ENCODE data around the gene LIPE. TPM values are rescaled to one million over a fixed set of nuclear protein-coding genes. Genes with fewer than 3 reads are reported as not detected.

The LIPE gene
- total RNA-seq, 6 donors from 2014 or later, result 1.3 to 6.2 (median 4.2) TPM

DNA sequence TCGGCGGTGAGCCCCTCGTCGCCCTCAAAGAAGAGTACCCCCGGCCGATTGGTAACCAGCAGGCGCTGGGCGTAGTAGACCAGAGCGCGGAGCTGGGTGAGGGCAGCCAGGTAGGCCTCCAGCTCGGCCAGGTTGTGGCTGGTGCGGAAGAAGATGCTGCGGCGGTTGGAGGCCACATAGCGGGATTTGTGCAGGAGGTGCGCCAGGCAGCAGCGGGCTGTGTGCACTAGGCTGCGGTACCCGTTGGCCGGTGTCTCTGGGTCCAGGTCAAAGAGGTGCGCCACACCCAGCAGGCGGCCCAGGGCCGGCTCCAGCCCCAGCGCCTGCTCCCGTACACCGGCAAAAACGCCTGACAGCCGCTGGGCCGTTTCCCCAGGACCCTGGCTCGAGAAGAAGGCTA, 16.8 kb downstream of the LIPE start:
- WGBS, 2 donors, result 94% methylated on average over 23 to 25 of the region's 30 CpGs
- ATAC-seq (ENCODE audit: low FRiP score in 2 of 2) (no peak), DNase-seq (peak in 1 of 2 donors; percentile 74)
- TF ChIP-seq EP300 (IDR thresholded peaks at IDR 0.05) (no peak), POLR2AphosphoS5 (IDR thresholded peaks at IDR 0.05) (no peak), POLR2A (IDR thresholded peaks at IDR 0.05) (no peak)
- TF ChIP-seq, protein P1, sequence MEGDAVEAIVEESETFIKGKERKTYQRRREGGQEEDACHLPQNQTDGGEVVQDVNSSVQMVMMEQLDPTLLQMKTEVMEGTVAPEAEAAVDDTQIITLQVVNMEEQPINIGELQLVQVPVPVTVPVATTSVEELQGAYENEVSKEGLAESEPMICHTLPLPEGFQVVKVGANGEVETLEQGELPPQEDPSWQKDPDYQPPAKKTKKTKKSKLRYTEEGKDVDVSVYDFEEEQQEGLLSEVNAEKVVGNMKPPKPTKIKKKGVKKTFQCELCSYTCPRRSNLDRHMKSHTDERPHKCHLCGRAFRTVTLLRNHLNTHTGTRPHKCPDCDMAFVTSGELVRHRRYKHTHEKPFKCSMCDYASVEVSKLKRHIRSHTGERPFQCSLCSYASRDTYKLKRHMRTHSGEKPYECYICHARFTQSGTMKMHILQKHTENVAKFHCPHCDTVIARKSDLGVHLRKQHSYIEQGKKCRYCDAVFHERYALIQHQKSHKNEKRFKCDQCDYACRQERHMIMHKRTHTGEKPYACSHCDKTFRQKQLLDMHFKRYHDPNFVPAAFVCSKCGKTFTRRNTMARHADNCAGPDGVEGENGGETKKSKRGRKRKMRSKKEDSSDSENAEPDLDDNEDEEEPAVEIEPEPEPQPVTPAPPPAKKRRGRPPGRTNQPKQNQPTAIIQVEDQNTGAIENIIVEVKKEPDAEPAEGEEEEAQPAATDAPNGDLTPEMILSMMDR (IDR thresholded peaks at IDR 0.05), result no peak
- Histone ChIP-seq H3K4me1 (peaks cover 0 to 4% (median 2%) of the 10 kb centered on the region in 4 donors), H3K9me3 (no peaks in the 10 kb centered on the region), H3K36me3 (no peaks in the 10 kb centered on the region), H3K27me3 (no peaks in the 10 kb centered on the region), H3K27ac (no peak overlapping the region), H3K4me3 (no peak overlapping the region)

DNA sequence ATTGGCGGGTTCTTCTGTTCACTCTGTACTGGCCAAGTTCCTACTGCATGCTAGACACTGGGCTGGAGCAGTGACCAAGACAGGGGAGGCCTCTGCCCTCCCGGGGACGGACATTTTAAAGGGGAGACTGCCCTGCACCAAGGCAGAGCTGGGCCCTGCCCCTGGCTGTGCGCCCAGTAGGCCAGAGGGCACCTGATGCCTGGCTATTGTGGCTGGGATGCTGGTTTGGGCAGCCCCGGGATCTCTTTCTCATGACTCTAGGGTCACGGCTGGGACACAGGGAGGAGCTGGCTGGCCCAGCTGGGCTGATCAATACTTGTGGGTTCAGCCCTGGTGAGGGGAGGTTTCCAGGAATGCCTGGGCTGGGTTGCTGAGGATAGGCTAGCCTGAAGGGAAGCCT, 17.7 kb downstream of the LIPE start:
- H3K27me3 ChIP-seq, result no peaks in the 10 kb centered on the region
- ATAC-seq (ENCODE audit: low FRiP score in 2 of 2) (no peak), DNase-seq (peak in 1 of 2 donors; percentile 68)
- TF ChIP-seq EP300 (IDR thresholded peaks at IDR 0.05) (no peak), POLR2A (IDR thresholded peaks at IDR 0.05) (no peak), POLR2AphosphoS5 (IDR thresholded peaks at IDR 0.05) (no peak)
- TF ChIP-seq, protein P1 (IDR thresholded peaks at IDR 0.05), result no peak
- 72 to 78% methylated on average over 6 of the region's 6 CpGs for WGBS, 2 donors
- no peak overlapping the region for H3K4me3 ChIP-seq
- H3K4me1 ChIP-seq, result peaks cover 0 to 4% (median 2%) of the 10 kb centered on the region in 4 donors
- no peaks in the 10 kb centered on the region for H3K36me3 ChIP-seq
- no peaks in the 10 kb centered on the region for H3K9me3 ChIP-seq
- no peak overlapping the region for H3K27ac ChIP-seq

DNA sequence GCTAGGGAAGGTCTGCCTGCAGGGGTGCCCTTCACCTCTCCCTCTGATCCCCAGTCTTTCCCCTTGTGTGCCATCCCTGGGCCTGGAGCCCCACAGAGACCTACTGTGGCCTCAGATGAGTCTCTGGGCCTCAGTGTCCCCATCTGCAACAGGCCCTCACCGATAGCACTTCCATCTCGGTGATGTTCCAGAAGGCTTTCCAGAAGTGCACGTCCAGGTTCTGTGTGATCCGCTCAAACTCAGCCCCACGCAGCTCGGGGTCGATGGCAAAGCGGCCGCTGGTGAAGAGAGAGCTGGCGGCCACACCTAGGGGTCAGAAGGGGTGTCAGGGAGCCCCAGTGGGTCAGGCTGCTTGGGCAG, 19.4 kb downstream of the LIPE start:
- no peaks in the 10 kb centered on the region for H3K36me3 ChIP-seq
- TF ChIP-seq POLR2AphosphoS5 (IDR thresholded peaks at IDR 0.05) (no peak), EP300 (IDR thresholded peaks at IDR 0.05) (no peak), POLR2A (IDR thresholded peaks at IDR 0.05) (no peak)
- TF ChIP-seq, protein P1 (IDR thresholded peaks at IDR 0.05), result no peak
- no peaks in the 10 kb centered on the region for H3K27me3 ChIP-seq
- peaks cover 0 to 4% (median 2%) of the 10 kb centered on the region in 4 donors for H3K4me1 ChIP-seq
- no peak for DNase-seq
- 97 to 98% methylated on average over 10 of the region's 10 CpGs for WGBS, 2 donors
- ATAC-seq (ENCODE audit: low FRiP score in 2 of 2), result no peak
- no peak overlapping the region for H3K27ac ChIP-seq
- no peak overlapping the region for H3K4me3 ChIP-seq
- H3K9me3 ChIP-seq, result no peaks in the 10 kb centered on the region

DNA sequence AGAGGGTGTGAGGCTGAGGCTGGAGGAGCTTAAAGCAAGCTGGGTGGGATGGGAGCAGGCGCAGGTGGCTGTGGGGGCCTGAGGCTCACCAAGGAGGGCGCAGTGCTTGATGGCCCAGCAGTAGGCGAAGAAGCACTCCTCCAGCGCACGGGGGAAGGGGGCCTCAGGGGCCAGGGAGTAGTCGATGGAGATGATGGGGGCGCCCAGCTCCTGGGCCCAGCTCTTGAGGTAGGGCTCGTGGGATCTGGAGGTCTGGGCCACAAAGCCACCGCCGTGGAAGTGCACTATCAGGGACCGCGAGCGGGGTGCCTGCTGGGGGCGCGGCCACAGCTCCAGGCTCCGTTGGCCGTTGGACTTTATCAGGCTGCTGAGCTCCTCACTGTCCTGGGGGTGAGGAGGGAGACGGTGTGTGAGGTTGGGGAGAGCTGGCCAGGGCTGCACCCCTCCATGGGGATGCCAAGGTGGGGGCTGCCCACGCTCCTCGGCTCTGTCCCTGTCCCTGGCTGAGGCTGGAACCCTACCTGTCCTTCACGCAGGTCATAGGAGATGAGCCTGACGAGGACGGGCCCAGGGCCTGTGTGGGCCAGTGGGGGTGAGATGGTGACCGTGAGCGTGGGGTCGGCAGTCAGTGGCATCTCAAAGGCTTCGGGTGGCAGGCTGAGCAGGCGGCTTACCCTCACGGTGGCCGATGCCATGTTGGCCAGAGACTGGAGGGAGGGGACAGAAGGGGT, 19.9 kb downstream of the LIPE start:
- DNase-seq, result no peak
- H3K27me3 ChIP-seq, result no peaks in the 10 kb centered on the region

More for the DNA sequence above, 19.9 kb downstream of the LIPE start:
- H3K27ac ChIP-seq, result no peak overlapping the region
- WGBS, 2 donors, result 93 to 94% methylated on average over 24 to 30 of the region's 30 CpGs
- no peaks in the 10 kb centered on the region for H3K36me3 ChIP-seq
- no peak for ATAC-seq (ENCODE audit: low FRiP score in 2 of 2)
- no peaks in the 10 kb centered on the region for H3K9me3 ChIP-seq
- peaks cover 0 to 5% (median 3%) of the 10 kb centered on the region in 4 donors for H3K4me1 ChIP-seq
- TF ChIP-seq, protein P1 (IDR thresholded peaks at IDR 0.05), result no peak
- TF ChIP-seq POLR2A (IDR thresholded peaks at IDR 0.05) (no peak), POLR2AphosphoS5 (IDR thresholded peaks at IDR 0.05) (no peak), EP300 (IDR thresholded peaks at IDR 0.05) (no peak)
- no peak overlapping the region for H3K4me3 ChIP-seq
